Subcutaneous abdominal adipose tissue (tissue), 5 donors: ENCODE data around the gene PDXK.
A peak's percentile ranks its signal among the peaks of the same experiment; 100 is the strongest.

Experiments used
- H3K27ac ChIP-seq: one replicate; pipeline ENCODE4 v1.7.0; 2013; ENCODE audit warnings: low read depth, mild to moderate bottlenecking, inconsistent platforms, low read length, moderate library complexity
- H3K27me3 ChIP-seq, 5 donors: one replicate each; pipeline ENCODE4 v1.7.0; 2013; ENCODE audit warnings: low read length in 5 of 5, inconsistent platforms in 1 of 5; ENCODE audit not compliant: control insufficient read depth in 5 of 5, insufficient read depth in 4 of 5
- H3K36me3 ChIP-seq, 5 donors: one replicate each; pipeline ENCODE4 v1.7.0; 2013; ENCODE audit warnings: low read length in 5 of 5; ENCODE audit not compliant: control insufficient read depth in 5 of 5, insufficient read depth in 5 of 5
- H3K4me1 ChIP-seq, 5 donors: one replicate each; pipeline ENCODE4 v1.7.0; 2013; ENCODE audit warnings: low read length in 5 of 5, mild to moderate bottlenecking in 3 of 5, moderate library complexity in 1 of 5; ENCODE audit not compliant: control insufficient read depth in 5 of 5, insufficient read depth in 5 of 5
- H3K4me3 ChIP-seq, 5 donors: one replicate each; pipeline ENCODE4 v1.7.0; 2013; ENCODE audit warnings: low read length in 5 of 5, low read depth in 1 of 5
- H3K9ac ChIP-seq, 5 donors: one replicate each; pipeline ENCODE4 v1.7.0; 2013; ENCODE audit warnings: low read length in 5 of 5, mild to moderate bottlenecking in 4 of 5, moderate library complexity in 3 of 5
- H3K9me3 ChIP-seq, 5 donors: one replicate each; pipeline ENCODE4 v1.7.0; 2013; ENCODE audit warnings: low read length in 5 of 5; ENCODE audit not compliant: control insufficient read depth in 5 of 5
- donor health status: healthy.
- donor health status: healthy.
- donor health status: healthy.
- donor health status: healthy.
- donor health status: healthy.

Gene PDXK

DNA sequence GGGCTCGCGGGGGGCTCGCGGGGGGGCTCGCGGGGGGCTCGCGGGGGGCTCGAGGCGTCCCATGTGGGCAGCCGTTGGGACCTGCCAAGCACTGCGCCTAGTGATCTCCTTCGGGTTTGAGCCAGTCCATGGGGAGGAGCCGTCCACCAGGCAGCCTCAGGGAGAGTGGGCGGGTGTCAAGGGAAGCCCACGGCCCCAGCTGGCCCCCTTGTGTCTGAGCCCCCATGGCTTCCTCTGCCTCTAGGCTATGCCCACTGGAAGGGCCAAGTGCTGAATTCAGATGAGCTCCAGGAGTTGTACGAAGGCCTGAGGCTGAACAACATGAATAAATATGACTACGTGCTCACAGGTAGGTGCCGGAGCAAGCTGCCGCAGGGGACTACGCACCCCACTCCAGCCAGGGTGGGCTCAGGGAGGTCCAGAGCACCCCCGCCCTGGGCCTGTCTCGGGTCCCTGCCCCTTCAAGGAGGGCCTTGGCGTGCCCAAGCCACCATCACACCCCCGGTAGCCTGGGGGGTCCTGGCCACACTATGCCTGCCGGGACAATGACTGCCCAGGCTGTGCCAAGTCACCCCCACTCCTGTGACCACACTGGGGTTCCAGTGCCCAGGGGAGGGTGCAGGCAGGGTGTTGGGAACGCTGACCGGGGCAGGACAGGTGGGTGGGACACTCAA, 22.6 kb downstream of the PDXK start:
- no peaks in the 10 kb centered on the region for H3K27me3 ChIP-seq
- peaks cover 0 to 73% (median 46%) of the 10 kb centered on the region in 5 donors for H3K36me3 ChIP-seq
- H3K4me1 ChIP-seq: peaks cover 0 to 25% (median 8%) of the 10 kb centered on the region in 5 donors
- H3K4me3 ChIP-seq: no peak overlapping the region
- H3K27ac ChIP-seq: no peak overlapping the region
- no peak overlapping the region for H3K9ac ChIP-seq
- H3K9me3 ChIP-seq: no peaks in the 10 kb centered on the region

- Histone ChIP-seq H3K4me3 (no peak overlapping the region), H3K9me3 (no peaks in the 10 kb centered on the region), H3K27me3 (no peaks in the 10 kb centered on the region), H3K9ac (no peak overlapping the region), H3K4me1 (peaks cover 0 to 9% (median 0%) of the 10 kb centered on the region in 5 donors), H3K36me3 (peaks cover 0 to 78% (median 55%) of the 10 kb centered on the region in 5 donors), H3K27ac (no peak overlapping the region)
Observed at GRCh38 chr21:43743947-43744346, 25.0 kb downstream of the PDXK start.

GRCh38 chr21:43744725-43745124, 25.8 kb downstream of the PDXK start:
- Histone ChIP-seq H3K9me3 (no peaks in the 10 kb centered on the region), H3K27me3 (no peaks in the 10 kb centered on the region), H3K27ac (no peak overlapping the region), H3K9ac (no peak overlapping the region), H3K4me1 (peaks cover 0 to 9% (median 0%) of the 10 kb centered on the region in 5 donors), H3K36me3 (peaks cover 0 to 85% (median 59%) of the 10 kb centered on the region in 5 donors), H3K4me3 (no peak overlapping the region)

- H3K36me3 ChIP-seq: peaks cover 0 to 89% (median 71%) of the 10 kb centered on the region in 5 donors
- peaks cover 0 to 12% (median 0%) of the 10 kb centered on the region in 5 donors for H3K4me1 ChIP-seq
- no peak overlapping the region for H3K27ac ChIP-seq
- H3K27me3 ChIP-seq: no peaks in the 10 kb centered on the region
- H3K9ac ChIP-seq: no peak overlapping the region
- H3K4me3 ChIP-seq: no peak overlapping the region
- H3K9me3 ChIP-seq: no peaks in the 10 kb centered on the region
Observed at GRCh38 chr21:43745772-43746517, 27.0 kb downstream of the PDXK start.

DNA sequence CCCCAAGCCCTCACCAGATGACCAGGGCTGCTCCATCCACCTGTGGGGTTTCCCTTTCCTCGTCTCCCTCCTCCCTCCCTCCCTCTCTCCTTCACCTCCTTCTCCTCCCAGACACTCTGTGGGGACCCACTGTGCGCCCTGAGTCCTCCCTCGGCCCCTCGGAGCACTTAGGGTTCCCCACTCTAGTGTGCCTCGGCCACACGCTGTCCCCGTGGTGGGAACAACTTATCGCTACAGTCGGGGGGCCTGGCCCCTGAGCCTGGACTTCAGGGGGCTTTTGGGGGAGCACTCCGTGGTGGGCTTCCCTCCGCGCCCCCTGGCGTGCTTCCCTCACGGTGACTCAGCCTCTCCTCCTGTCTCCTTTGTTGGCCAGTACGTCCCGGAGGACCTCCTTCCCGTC, 29.7 kb downstream of the PDXK start:
- Histone ChIP-seq H3K27me3 (no peaks in the 10 kb centered on the region), H3K9ac (no peak overlapping the region), H3K36me3 (peaks cover 0 to 100% (median 86%) of the 10 kb centered on the region in 5 donors), H3K4me1 (peaks cover 0 to 19% (median 0%) of the 10 kb centered on the region in 5 donors), H3K4me3 (no peak overlapping the region), H3K9me3 (no peaks in the 10 kb centered on the region), H3K27ac (no peak overlapping the region)

DNA sequence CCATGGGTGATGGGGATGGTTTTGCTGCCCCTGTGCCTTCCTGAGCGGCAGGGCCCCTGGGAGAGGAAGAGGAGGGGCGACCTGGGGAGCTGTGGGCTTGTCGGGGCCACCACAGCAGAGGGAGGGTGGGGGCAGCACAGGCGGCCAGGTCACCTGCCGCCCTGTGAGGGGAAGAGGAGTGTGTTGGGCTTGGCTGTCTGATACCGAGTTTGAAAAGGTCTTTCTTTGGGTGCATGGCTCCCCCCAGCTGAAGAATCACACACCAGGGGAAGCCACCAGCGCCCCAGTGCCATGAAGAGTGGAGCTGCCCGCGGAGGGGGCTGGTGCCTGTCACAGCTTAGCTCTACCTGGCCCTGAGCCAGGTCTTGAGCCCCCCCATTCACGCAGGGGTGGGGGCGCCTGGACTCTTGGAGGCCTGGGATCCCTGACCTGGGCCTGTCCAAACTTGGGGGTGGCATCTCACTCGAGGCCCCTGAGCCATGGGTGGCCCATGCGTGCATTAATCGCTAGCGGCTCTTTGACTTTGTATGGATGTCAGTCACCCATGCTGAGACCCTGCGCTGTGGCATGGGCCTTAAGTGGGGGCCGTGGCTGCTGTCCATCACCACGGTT, 30.8 kb downstream of the PDXK start:
- no peaks in the 10 kb centered on the region for H3K27me3 ChIP-seq
- peaks cover 0 to 100% (median 86%) of the 10 kb centered on the region in 5 donors for H3K36me3 ChIP-seq
- no peak overlapping the region for H3K4me3 ChIP-seq
- H3K9me3 ChIP-seq: no peaks in the 10 kb centered on the region
- H3K4me1 ChIP-seq: peaks cover 0 to 24% (median 4%) of the 10 kb centered on the region in 5 donors
- H3K27ac ChIP-seq: peak overlapping the region; percentile 60
- H3K9ac ChIP-seq: no peak overlapping the region

GRCh38 chr21:43750339-43751033, 31.6 kb downstream of the PDXK start:
- H3K36me3 ChIP-seq: peaks cover 0 to 100% (median 89%) of the 10 kb centered on the region in 5 donors
- H3K9me3 ChIP-seq: no peaks in the 10 kb centered on the region
- peaks cover 0 to 28% (median 5%) of the 10 kb centered on the region in 5 donors for H3K4me1 ChIP-seq
- no peaks in the 10 kb centered on the region for H3K27me3 ChIP-seq
- peak overlapping the region; percentile 60 for H3K27ac ChIP-seq
- H3K4me3 ChIP-seq: no peak overlapping the region
- no peak overlapping the region for H3K9ac ChIP-seq

DNA sequence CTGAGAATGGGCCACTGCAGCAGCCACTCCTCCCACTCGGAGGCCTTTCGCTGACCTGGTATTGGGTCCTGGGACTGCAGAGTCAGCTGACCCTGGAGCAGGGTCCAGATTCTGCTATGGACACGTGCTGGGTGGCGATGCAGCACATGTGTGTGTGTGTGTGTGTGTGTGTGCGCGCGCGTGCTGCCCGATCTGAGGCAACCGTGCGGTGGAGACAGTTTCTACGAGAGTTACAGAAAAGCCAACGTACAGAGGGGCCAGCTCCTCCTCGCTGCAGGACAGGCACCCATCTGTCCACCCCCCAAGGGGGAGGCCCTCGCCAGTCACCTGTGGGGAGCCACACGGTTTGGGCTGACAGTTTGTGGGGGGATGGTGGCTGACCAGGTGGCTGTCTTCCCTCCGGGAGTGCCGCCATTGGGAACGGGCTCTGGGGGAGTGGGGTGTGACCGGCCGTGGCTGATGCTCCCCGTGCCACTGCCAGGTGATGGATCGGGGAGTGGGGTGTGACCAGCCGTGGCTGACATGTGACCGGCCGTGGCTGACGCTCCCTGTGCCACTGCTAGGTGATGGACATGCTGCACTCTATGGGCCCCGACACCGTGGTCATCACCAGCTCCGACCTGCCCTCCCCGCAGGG, 33.1 kb downstream of the PDXK start:
- no peak overlapping the region for H3K9ac ChIP-seq
- H3K9me3 ChIP-seq: no peaks in the 10 kb centered on the region
- peaks cover 2 to 44% (median 13%) of the 10 kb centered on the region in 5 donors for H3K4me1 ChIP-seq
- no peak overlapping the region for H3K27ac ChIP-seq
- H3K27me3 ChIP-seq: no peaks in the 10 kb centered on the region
- H3K36me3 ChIP-seq: peaks cover 0 to 100% (median 90%) of the 10 kb centered on the region in 5 donors
- no peak overlapping the region for H3K4me3 ChIP-seq

DNA sequence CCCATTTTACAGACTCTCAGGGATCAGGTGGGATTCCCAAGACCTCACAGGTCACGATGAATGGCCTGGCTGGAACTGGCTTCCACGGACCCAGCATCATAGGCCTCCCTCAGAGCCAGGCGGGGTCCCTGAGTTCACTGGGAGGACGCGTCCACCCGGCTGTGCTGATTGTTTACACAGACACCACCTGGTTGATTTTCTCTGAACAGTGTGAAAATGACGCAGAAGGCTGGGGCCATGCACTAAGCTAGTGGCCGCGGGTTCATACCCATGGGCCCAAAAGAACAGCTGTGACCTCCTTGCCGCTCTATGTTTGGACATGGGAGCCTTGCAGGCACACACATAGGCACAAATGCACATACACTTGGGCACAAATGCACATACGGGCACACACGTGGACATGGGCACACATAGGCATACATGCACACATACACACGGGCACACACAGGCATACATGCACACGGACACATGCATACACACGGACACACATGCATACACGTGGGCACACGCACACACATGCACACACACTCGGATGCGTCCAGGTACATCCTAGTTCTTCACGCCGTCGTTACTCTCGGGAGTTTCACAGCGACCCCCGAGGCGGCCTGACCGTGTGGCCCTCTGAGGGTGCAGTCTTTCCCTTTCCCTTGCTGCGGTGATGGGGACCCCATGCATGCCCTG, 34.0 kb downstream of the PDXK start:
- no peak overlapping the region for H3K27ac ChIP-seq
- no peaks in the 10 kb centered on the region for H3K9me3 ChIP-seq
- peaks cover 0 to 97% (median 84%) of the 10 kb centered on the region in 5 donors for H3K36me3 ChIP-seq
- peaks cover 2 to 53% (median 22%) of the 10 kb centered on the region in 5 donors for H3K4me1 ChIP-seq
- no peaks in the 10 kb centered on the region for H3K27me3 ChIP-seq
- H3K9ac ChIP-seq: no peak overlapping the region
- H3K4me3 ChIP-seq: no peak overlapping the region
